Activated T-helper 17 cell treated with anti-CD3 and anti-CD28 coated beads, Interleukin-2, amount 50 U/mL, for 72 hours (primary cell): ENCODE results near the gene NMBR. TPM values are rescaled to one million over a fixed set of nuclear protein-coding genes. Genes with fewer than 3 reads are reported as not detected.

ENCODE experiments used
- total RNA-seq, 2 donors: library from RNA; stranded (reverse); gene quantifications; one replicate each; pipeline ENCODE4 v1.2.3, GENCODE V29; 2022

Gene NMBR
- total RNA-seq, 2 donors from 2014 or later: not detected

Other genes starting within 250 kb of the NMBR start
- gene GJE1, start 14.2 kb downstream of the NMBR start, total RNA-seq: not detected
- 10 to 100 TPM; 40.6 to 49.0 TPM for gene VTA1, start 141 bp upstream of the NMBR start, total RNA-seq
- under 1 TPM in 1 of 2 donors, not detected in 1; 0.11 TPM for gene ADGRG6, start 154.9 kb upstream of the NMBR start, total RNA-seq